Smooth muscle cell of trachea (primary cell): ENCODE data around the gene PPP1CA. TPM values are rescaled to one million over a fixed set of nuclear protein-coding genes. Genes with fewer than 3 reads are reported as not detected.

Experiments
- total RNA-seq: library from RNA; depleted of rRNA; stranded (reverse); fragments of >200 nt; gene quantifications from 2 replicates; pipeline ENCODE4 v1.2.1, GENCODE V29; 2014

The PPP1CA gene
- total RNA-seq: 128 and 198 TPM in 2 replicates

DNA sequence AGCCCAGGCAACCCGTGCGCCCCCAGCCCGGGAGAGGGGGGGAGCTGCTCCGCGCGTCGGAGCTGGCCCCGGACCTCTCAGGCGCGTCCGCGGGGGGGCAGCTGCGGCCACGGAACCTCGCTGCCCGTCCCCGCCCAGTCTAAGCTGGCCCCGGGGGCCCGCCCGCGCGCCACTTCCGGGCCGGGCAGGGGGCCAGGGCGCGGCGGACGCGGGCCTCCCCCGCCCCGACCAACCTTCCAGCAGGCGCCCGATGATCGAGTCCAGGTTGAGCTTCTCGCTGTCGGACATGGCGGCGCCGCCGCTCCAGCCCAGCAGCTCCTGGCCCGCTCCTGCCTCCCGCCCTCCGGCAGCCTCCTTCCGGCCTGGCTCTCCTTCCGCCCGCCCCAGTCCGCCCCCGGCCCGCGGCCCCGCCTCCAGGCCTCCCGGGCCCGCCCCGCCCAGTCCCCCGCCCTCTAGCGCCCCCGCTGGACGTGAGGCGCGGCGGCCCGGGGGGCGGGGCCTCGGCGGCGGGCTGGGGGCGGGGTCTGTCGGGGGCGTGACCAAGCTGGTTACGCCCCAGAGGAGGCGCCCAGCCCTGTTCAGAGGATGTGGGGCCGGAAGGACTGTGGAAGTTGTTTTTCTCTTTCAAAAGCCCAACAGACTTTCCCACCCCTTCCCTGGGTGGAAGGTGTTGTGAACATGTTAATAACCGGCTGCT, at the start of gene PPP1CA:
Gene PPP1CA, minus strand, starts transcription at position 364 of the 697 bp plus-strand sequence. Its CDS starts 76 bp downstream, at position 288.

DNA sequence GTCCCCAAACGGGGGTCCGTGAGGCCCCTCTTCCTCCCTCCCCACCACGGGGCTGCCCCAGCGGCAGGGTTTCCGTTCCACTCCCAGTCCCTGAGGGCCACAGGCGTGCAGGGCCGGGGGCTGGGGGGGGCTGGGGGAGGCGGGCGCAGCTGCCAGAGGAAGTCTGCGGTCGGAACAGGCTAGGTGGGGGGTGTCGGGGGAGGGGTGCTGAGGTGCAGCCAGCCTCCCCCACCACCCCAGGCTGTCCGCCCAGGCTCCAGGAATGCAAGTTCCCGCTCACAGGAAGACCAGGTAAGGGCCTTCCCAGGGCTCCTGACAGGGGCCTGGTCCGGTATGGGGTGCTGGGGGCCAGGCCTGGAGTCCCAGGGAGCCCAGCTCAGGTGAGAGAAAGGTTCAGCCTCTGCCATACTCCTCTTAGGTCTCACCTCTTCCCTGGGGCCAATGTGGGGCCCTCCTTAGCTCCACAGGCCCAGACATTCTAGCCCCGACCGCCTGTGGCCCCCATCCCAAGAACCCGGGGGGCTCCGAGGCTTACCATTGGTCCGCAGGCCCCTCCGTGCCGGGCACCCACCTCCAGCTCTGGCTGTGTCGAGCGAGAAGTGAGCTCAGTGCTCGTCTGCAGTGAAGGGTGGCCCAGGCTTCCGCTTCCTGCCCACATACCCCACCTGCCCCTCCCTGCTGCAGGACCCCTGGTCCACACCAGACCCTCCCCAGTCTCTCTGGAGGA, 35.6 kb upstream of the PPP1CA start, which contains the start of gene PTPRCAP:
Gene PTPRCAP, minus strand, starts transcription at position 601 of the 727 bp plus-strand sequence. Its CDS starts 63 bp downstream, at position 538.

DNA sequence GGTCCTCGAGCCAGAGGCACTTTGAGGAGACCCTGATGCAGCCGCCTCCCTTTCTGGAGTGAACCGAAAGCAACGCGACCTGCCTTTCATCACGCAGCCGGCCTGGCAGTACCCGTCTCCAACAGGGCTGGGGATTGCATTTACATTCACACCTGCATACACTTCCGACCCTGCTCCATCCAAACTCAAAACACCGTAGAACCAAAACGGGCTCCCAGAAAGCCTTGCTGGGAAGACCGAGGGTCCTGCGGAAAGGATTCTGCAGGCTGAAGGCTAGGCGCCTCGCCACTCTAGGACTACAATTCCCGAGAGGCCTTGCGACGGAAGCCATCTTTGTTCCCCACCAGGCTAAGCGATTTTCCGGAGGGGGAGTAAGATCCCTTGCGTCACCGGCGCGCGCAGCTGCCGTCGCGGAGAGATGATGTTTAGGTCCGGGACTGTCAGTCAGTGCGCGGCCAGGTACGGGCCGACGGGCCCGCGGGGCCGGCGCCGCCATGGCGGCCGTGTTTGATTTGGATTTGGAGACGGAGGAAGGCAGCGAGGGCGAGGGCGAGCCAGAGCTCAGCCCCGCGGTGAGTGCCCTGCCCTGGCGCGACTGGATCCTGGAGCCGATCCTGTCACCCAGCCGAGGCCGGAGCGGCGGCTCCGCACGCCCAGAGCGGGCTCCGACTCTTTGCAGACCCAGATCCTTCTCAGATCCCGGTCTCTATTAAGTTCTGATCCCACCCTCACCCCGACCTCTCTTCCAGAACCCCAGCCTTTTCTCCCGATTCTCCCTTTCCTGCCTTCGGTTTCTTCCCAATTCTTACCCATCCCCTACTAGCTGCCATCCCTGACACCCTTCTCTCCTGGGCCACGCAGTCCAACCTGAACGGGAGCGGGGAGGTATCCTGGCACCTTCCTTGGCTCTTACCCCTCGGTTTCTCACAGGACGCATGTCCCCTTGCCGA, 26.7 kb upstream of the PPP1CA start, which contains the start of gene RPS6KB2:
Gene RPS6KB2, plus strand, starts transcription at position 443 of the 950 bp plus-strand sequence. Its CDS starts 52 bp downstream, at position 495.

DNA sequence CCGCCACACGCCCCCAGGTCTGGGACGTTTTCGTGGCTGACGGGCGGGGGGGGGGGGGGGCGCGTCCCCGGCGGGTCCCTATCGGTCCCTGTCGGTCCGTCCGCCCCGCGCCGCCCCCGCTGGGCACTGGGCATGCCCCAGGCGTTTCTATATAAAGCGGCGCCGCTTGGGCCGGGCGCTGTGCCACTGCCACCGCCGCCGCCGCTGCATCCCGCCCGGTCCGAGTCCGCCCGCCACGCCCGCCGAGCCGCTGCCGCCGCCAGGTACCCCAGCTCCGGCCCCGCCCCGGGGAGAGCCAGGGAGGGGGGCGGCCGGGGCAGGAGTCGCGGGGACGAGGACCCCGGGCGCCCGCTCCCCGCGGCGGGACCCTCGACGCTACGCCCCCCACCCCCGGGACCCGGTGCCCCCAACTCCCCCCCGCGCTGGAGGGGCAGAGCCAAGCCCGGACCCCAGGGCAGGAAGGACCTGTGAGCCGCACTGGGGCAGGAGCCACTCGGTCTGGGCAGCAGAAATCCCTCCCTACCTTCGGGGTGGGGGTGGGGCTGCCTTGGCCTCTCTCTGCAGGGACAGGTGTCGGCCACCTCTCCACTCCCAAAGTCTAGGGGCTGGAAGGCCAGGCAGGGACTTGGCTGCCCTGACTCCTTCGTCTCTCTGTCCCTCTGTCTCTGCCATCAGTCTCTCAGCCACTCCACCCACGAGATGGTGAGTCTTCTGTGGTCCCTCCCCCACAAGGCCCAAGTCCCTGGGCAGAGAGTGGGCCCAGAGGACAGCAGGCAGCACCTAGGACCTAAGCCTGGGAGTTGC, 14.0 kb upstream of the PPP1CA start, which contains the start of gene CARNS1:
Gene CARNS1, plus strand, starts transcription at position 178 of the 804 bp plus-strand sequence. Its CDS starts 522 bp downstream, at position 700.

DNA sequence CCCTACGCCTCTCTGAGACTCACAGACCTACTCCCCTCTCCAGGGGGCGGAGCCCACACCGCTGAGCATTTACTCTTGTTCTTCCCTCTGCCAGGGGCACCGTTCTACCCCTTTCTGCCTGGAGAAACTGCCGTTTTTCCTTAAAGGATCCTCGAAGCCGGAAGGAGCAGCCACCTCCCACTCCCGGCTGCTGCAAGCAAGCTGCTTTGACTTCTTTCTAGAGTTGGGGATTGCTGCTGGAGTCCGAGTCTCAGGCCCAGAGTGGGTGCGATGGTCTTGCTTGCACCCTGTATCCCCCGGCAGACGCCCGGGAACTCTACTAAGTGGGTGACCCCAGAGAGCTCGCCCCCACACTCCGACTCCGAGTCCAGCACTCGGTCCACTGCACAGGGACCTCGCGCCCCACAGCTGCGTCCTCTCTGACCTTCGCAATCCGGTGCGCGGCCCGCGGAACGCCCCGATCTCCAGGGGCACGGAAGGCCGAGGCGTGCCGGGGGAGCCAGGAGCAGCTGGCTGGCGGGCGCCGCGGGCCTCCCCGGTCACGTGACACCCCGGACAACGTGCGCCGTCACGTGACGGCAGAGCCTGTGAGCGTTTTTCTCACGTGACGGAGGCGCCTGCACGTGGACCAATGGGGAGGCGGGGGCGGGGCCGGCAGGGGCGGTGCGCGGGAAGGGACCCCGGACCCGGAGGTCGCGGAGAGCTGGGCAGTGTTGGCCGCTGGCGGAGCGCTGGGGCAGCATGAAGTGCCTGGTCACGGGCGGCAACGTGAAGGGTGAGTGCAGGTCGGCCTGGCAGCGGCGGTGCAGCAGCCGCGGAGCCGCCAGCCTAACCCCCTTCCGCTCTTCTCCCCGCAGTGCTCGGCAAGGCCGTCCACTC, 10.1 kb downstream of the PPP1CA start, which contains the start of gene RAD9A:
Gene RAD9A, plus strand, starts transcription at position 683 of the 879 bp plus-strand sequence. Its CDS starts 59 bp downstream, at position 742.

DNA sequence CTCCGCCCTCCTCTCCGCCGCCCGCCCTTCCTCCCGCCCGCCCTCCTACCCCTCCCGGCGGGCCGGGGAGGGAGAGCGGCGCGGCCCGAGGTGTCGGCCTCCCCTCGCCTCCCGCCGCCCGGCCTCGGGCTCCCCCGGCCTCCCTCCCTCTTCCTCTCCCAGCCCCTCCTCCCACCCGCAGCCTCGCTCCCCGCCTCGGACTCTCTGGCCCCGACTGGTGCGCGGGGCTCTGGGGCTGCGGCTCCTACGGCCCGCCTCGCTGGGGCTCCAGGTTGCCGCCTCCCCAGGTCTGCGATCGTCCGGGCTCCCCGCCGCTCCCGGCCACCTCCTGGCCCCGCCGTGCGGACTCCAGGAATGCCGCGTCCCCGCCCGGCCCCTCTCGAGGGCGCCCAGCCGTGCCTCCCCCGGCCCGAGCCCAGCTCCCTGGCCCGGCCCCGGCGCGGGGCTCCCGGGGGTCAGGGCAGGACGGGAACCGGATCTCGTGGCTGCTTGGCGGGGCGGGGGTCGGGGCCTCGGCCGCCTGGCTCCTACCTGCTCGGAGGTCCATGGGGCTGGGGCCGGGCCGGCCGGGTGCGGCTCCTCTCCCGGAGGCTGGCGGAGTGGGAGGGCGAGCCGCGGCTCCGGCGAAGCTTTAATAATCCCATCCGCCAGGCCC, 28.5 kb downstream of the PPP1CA start, which contains the start of gene CLCF1:
Gene CLCF1, minus strand, starts transcription at position 606 of the 655 bp plus-strand sequence. Its CDS starts 59 bp downstream, at position 547.

DNA sequence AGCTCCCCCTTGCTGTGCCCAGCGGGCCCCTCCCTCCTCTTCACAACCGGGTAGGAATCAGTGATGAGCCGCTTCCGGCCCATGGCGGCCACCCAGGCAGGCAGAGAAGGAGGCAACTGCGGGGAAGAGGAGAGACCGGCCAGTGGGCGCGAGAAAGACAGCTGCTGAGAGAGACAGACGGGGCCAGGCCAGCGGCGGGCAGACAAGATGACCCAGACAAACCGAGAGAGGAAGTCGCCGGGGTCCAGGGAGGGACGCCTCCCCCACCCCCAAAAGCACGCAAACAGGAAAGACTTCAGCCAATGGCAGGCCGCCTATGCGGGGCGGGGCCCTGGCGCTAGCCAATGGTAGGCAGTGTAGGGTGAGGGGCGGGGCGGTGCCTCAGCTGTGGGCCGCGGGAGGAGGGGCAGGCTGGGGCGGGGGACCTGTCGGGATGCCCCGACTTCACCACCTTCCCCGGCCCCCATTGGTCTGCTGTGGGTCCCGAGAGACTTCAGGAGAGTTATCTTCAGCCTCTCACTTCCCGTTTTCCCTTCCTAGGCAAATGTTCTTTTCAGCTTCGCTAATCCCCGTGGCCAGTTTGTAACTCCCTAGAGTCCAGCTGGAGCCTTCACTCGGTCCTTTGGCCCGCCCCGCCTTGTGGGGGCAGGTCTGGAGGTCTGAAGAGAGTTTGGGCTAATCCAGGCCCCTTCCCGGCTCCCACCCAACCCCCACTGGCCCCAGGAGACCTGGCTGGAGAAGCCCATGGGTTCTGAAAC, 48.2 kb downstream of the PPP1CA start, which contains the start of gene POLD4:
Gene POLD4, minus strand, starts transcription at position 230 of the 758 bp plus-strand sequence. Its CDS starts 147 bp downstream, at position 83.

Other genes with a start within 250 kb of the PPP1CA start
- gene GRK2, start 135.4 kb downstream of the PPP1CA start, total RNA-seq: 30.8 and 33.2 TPM in 2 replicates
- 26.0 and 36.9 TPM in 2 replicates for gene ANKRD13D, start 112.6 kb downstream of the PPP1CA start, total RNA-seq
- 24.4 and 30.8 TPM in 2 replicates for gene SSH3, start 98.3 kb downstream of the PPP1CA start, total RNA-seq
- 25.6 and 60.2 TPM in 2 replicates for gene POLD4, start 48.3 kb downstream of the PPP1CA start, total RNA-seq
- 3.1 TPM in 2 replicates for gene CLCF1, start 28.3 kb downstream of the PPP1CA start, total RNA-seq
- gene RAD9A, start 9.9 kb downstream of the PPP1CA start, total RNA-seq: 5.8 and 7.3 TPM in 2 replicates
- under 0.01 TPM in 1 of 2 replicates, not detected in the other for gene TBC1D10C, start 2.2 kb upstream of the PPP1CA start, total RNA-seq
- 0.15 and 0.66 TPM in 2 replicates for gene CARNS1, start 13.8 kb upstream of the PPP1CA start, total RNA-seq
- 47.6 and 55.6 TPM in 2 replicates for gene RPS6KB2, start 26.6 kb upstream of the PPP1CA start, total RNA-seq
- gene PTPRCAP, start 35.8 kb upstream of the PPP1CA start, total RNA-seq: 0.50 and 1.3 TPM in 2 replicates
- 134 and 212 TPM in 2 replicates for gene CORO1B, start 41.6 kb upstream of the PPP1CA start, total RNA-seq
- gene GPR152, start 50.9 kb upstream of the PPP1CA start, total RNA-seq: 0.17 TPM in 1 of 2 replicates, not detected in the other
- gene CABP4, start 53.5 kb upstream of the PPP1CA start, total RNA-seq: not detected in 2 replicates
- gene TMEM134, start 67.4 kb upstream of the PPP1CA start, total RNA-seq: 25.5 and 36.7 TPM in 2 replicates
- 78.4 and 93.5 TPM in 2 replicates for gene AIP, start 81.2 kb upstream of the PPP1CA start, total RNA-seq
- gene PITPNM1, start 103.5 kb upstream of the PPP1CA start, total RNA-seq: 19.2 and 23.0 TPM in 2 replicates
- 14.8 and 15.2 TPM in 2 replicates for gene CDK2AP2, start 106.3 kb upstream of the PPP1CA start, total RNA-seq
- not detected in 2 replicates for gene CABP2, start 121.6 kb upstream of the PPP1CA start, total RNA-seq
- gene GSTP1, start 182.0 kb upstream of the PPP1CA start, total RNA-seq: 842 and 851 TPM in 2 replicates
- gene NDUFV1, start 205.1 kb upstream of the PPP1CA start, total RNA-seq: 226 and 257 TPM in 2 replicates
- 4.3 and 4.5 TPM in 2 replicates for gene NUDT8, start 228.1 kb upstream of the PPP1CA start, total RNA-seq
- gene TBX10, start 237.9 kb upstream of the PPP1CA start, total RNA-seq: not detected in 2 replicates
- gene ACY3, start 248.9 kb upstream of the PPP1CA start, total RNA-seq: not detected in 2 replicates